Tibial nerve (tissue), 3 donors: Measurements from ENCODE around the gene TAOK3.

Experiments used
- POLR2A ChIP-seq, 2 donors: fragments of 450-650 bp; IDR thresholded peaks; one replicate each; pipeline ENCODE4 v1.6.1; 2017; ENCODE audit warnings: antibody characterized with exemption in 2 of 2, mild to moderate bottlenecking in 2 of 2, moderate library complexity in 2 of 2
- TF ChIP-seq, protein P1 (sequence below), 5 experiments: fragments of 200-600 bp in 3 of 5; fragments of 450-650 bp in 2 of 5; sonication (generic) in 3 of 5; IDR thresholded peaks; one replicate each; pipeline ENCODE4 v1.5.1; 2016 to 2019; ENCODE audit warnings: antibody characterized with exemption in 5 of 5, mild to moderate bottlenecking in 3 of 5, moderate library complexity in 2 of 5

- TF ChIP-seq, protein P1, sequence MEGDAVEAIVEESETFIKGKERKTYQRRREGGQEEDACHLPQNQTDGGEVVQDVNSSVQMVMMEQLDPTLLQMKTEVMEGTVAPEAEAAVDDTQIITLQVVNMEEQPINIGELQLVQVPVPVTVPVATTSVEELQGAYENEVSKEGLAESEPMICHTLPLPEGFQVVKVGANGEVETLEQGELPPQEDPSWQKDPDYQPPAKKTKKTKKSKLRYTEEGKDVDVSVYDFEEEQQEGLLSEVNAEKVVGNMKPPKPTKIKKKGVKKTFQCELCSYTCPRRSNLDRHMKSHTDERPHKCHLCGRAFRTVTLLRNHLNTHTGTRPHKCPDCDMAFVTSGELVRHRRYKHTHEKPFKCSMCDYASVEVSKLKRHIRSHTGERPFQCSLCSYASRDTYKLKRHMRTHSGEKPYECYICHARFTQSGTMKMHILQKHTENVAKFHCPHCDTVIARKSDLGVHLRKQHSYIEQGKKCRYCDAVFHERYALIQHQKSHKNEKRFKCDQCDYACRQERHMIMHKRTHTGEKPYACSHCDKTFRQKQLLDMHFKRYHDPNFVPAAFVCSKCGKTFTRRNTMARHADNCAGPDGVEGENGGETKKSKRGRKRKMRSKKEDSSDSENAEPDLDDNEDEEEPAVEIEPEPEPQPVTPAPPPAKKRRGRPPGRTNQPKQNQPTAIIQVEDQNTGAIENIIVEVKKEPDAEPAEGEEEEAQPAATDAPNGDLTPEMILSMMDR (IDR thresholded peaks at IDR 0.05): no peak
- TF ChIP-seq POLR2A (IDR thresholded peaks at IDR 0.05): no peak
Observed at GRCh38 chr12:118326991-118327390, 45.7 kb downstream of the TAOK3 start.
